ENCODE data around the gene TTC39C.

DNA sequence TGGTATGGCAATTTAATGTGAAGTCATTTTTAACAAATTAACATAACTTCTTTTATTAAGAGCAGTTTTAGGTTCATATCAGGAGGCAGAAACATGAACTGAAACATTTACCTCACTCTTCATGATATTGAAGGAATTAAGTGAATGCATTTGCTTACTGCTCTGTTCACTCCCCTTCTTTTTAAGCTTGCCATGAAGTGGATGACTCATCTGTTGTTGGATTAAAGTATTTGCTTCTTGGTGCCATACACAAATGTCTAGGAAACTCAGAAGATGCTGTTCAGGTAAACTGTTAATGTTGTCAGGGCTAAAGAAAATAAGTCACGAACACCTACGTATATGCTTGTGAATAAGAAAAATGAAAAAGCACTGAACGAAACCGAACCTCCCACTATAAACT is 114.1 kb downstream of the TTC39C start:
- TF ChIP-seq POLR2A (IDR thresholded peaks at IDR 0.05) = no peak
- TF ChIP-seq, protein P1, sequence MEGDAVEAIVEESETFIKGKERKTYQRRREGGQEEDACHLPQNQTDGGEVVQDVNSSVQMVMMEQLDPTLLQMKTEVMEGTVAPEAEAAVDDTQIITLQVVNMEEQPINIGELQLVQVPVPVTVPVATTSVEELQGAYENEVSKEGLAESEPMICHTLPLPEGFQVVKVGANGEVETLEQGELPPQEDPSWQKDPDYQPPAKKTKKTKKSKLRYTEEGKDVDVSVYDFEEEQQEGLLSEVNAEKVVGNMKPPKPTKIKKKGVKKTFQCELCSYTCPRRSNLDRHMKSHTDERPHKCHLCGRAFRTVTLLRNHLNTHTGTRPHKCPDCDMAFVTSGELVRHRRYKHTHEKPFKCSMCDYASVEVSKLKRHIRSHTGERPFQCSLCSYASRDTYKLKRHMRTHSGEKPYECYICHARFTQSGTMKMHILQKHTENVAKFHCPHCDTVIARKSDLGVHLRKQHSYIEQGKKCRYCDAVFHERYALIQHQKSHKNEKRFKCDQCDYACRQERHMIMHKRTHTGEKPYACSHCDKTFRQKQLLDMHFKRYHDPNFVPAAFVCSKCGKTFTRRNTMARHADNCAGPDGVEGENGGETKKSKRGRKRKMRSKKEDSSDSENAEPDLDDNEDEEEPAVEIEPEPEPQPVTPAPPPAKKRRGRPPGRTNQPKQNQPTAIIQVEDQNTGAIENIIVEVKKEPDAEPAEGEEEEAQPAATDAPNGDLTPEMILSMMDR (IDR thresholded peaks at IDR 0.05) = no peak
